ENCODE data around the gene ETV4. TPM values are rescaled to one million over a fixed set of nuclear protein-coding genes. Genes with fewer than 3 reads are reported as not detected.

Gene ETV4
- polyA plus RNA-seq, 2 of the 4 experiments (the other 2 are of a cell fraction): 18.5 to 39.1 TPM

- Histone ChIP-seq H3K4me3 (no peak overlapping the region), H3K9me3 (no peaks in the 10 kb centered on the region), H3K27ac (peak overlapping the region in 1 of 2 experiments; percentile 57; a peak in 3 of 6 replicates), H3K4me1 (peaks cover 29% of the 10 kb centered on the region), H3K4me2 (no peak overlapping the region)
- CTCF ChIA-PET: interaction anchor here (0.6 to 10.2 kb wide), 8 partner anchors 10 to 407 kb away, joined by 3 to 88 read pairs (median 6); no protein-coding TSS in a partner anchor
- DNase-seq (ENCODE audit: low read depth in 1 of 2, low spot score in 1 of 2): no peak
- FAIRE-seq: no peak
- POLR2A ChIA-PET: interaction anchor here (1.2 kb wide), 1 partner anchor 14 kb away, joined by 3 read pairs; no protein-coding TSS in a partner anchor
- 80% methylated on average over 7 of the region's 7 CpGs for WGBS (ENCODE audit: missing lambda C conversion rate)
- no peak for ATAC-seq
- TF ChIP-seq USF2 (IDR thresholded peaks at IDR 0.05) (no peak), GATA3 (IDR thresholded peaks at IDR 0.05; ENCODE audit: borderline replicate concordance) (no peak), ATOH8 (CRISPR knock-in tag; IDR thresholded peaks at IDR 0.05; ENCODE audit: low read depth) (no peak), EP300 (IDR thresholded peaks at IDR 0.05) (no peak), ZNF302 (CRISPR knock-in tag; IDR thresholded peaks at IDR 0.05) (no peak), JUNB (IDR thresholded peaks at IDR 0.05) (no peak), EHF (CRISPR knock-in tag; IDR thresholded peaks at IDR 0.05) (no peak)
Observed at GRCh38 chr17:43559161-43559816, 13.1 kb upstream of the ETV4 start.

GRCh38 chr17:43558805-43559160 is 12.6 kb upstream of the ETV4 start:
- POLR2A ChIA-PET: no interaction called here
- peaks cover 35% of the 10 kb centered on the region for H3K4me1 ChIP-seq

GRCh38 chr17:43556292-43556691 is 10.2 kb upstream of the ETV4 start:
- Histone ChIP-seq H3K9me3 (no peaks in the 10 kb centered on the region), H3K4me2 (peak overlapping the region; percentile 51), H3K4me3 (no peak overlapping the region), H3K4me1 (peaks cover 56% of the 10 kb centered on the region), H3K27ac (peak overlapping the region; percentile 64 to 85)
- 34% methylated on average over 5 of the region's 5 CpGs for WGBS (ENCODE audit: missing lambda C conversion rate)
- ATAC-seq (peak; percentile 67 to 91), FAIRE-seq (peak; percentile 99), DNase-seq (ENCODE audit: low read depth in 1 of 2, low spot score in 1 of 2) (peak; percentile 95 to 96)
- ChIA-PET POLR2A (interaction anchor here (1.4 kb wide), 1 partner anchor 10 kb away, joined by 4 read pairs; the partner anchor contains the start of gene ETV4), CTCF (interaction anchor here (1.0 to 5.6 kb wide), 6 partner anchors 12 to 204 kb away, joined by 3 to 21 read pairs (median 5); no protein-coding TSS in a partner anchor)
- no peak for TF ChIP-seq FOSL2 (IDR thresholded peaks at IDR 0.05)
- TF ChIP-seq FOSL2 (CRISPR knock-in tag; IDR thresholded peaks at IDR 0.05): peak; percentile 73
- TF ChIP-seq EP300 (IDR thresholded peaks at IDR 0.05): no peak
- TF ChIP-seq ZNF302 (CRISPR knock-in tag; IDR thresholded peaks at IDR 0.05): 0 out of 2 replicates have a peak, but pooled peaks have one; percentile 12
- no peak for TF ChIP-seq HEYL (CRISPR knock-in tag; IDR thresholded peaks at IDR 0.05)
- TF ChIP-seq ZFP36 (IDR thresholded peaks at IDR 0.05; ENCODE audit: borderline replicate concordance, partially characterized antibody): peak; percentile 27
- TF ChIP-seq HOXB13 (CRISPR knock-in tag; IDR thresholded peaks at IDR 0.05; ENCODE audit: low read depth): peak; percentile 82
- no peak for TF ChIP-seq RNF2 (IDR thresholded peaks at IDR 0.05; ENCODE audit: borderline replicate concordance, low read depth)
- no peak for TF ChIP-seq RFX5 (IDR thresholded peaks at IDR 0.05)
- TF ChIP-seq CHD4 (IDR thresholded peaks at IDR 0.05; ENCODE audit: borderline replicate concordance): no peak
- no peak for TF ChIP-seq POLR2A (IDR thresholded peaks at IDR 0.05; ENCODE audit: low read length)
- TF ChIP-seq GATA3 (IDR thresholded peaks at IDR 0.05; ENCODE audit: borderline replicate concordance): peak; percentile 40; the same call in 1 of the 2 replicates
- no peak for TF ChIP-seq TFCP2L1 (CRISPR knock-in tag; IDR thresholded peaks at IDR 0.05)
- TF ChIP-seq MAFK (IDR thresholded peaks at IDR 0.05; ENCODE audit: partially characterized antibody): peak; percentile 99
- TF ChIP-seq CEBPB (IDR thresholded peaks at IDR 0.05): peak in 1 of 2 experiments; percentile 56; a peak in 1 of 4 replicates
- no peak for TF ChIP-seq PHF8 (IDR thresholded peaks at IDR 0.05; ENCODE audit: borderline replicate concordance, low read depth)
- TF ChIP-seq PBX3 (IDR thresholded peaks at IDR 0.05): 0 out of 2 replicates have a peak, but pooled peaks have one; percentile 28
- no peak for TF ChIP-seq ESRRA (IDR thresholded peaks at IDR 0.05; ENCODE audit: borderline replicate concordance, low read length)
- TF ChIP-seq BHLHE40 (IDR thresholded peaks at IDR 0.05; ENCODE audit: low read depth, low read length): 0 out of 2 replicates have a peak, but pooled peaks have one; percentile 24
- TF ChIP-seq NFE2L2 (conservative IDR thresholded peaks at IDR 0.05; ENCODE audit: low read length): peak; percentile 95
- TF ChIP-seq MAX (IDR thresholded peaks at IDR 0.05): peak; percentile 73
- TF ChIP-seq RARB (CRISPR knock-in tag; IDR thresholded peaks at IDR 0.05): no peak

More at GRCh38 chr17:43558805-43559160, 12.6 kb upstream of the ETV4 start:
- Histone ChIP-seq H3K4me3 (no peak overlapping the region), H3K9me3 (no peaks in the 10 kb centered on the region), H3K4me2 (no peak overlapping the region), H3K27ac (peak overlapping the region in 1 of 2 experiments; percentile 71; a peak in 3 of 6 replicates)
- TF ChIP-seq SREBF2 (IDR thresholded peaks at IDR 0.05) (no peak), MYC (IDR thresholded peaks at IDR 0.05; ENCODE audit: borderline replicate concordance, low read length) (no peak), CHD4 (IDR thresholded peaks at IDR 0.05; ENCODE audit: borderline replicate concordance) (no peak), NR3C1 (IDR thresholded peaks at IDR 0.05) (no peak), HOXB13 (CRISPR knock-in tag; IDR thresholded peaks at IDR 0.05; ENCODE audit: low read depth) (no peak), ZFP36 (IDR thresholded peaks at IDR 0.05; ENCODE audit: borderline replicate concordance, partially characterized antibody) (no peak), ZNF302 (CRISPR knock-in tag; IDR thresholded peaks at IDR 0.05) (no peak), ZSCAN20 (CRISPR knock-in tag; IDR thresholded peaks at IDR 0.05) (no peak), CEBPB (IDR thresholded peaks at IDR 0.05) (no peak), POLR2AphosphoS2 (conservative IDR thresholded peaks at IDR 0.05; ENCODE audit: low read length) (no peak)
- CTCF ChIA-PET: interaction anchor here (0.6 to 10.2 kb wide), 8 partner anchors 11 to 408 kb away, joined by 3 to 88 read pairs (median 6); partner anchors contain the start of gene DHX8
- DNase-seq (ENCODE audit: low read depth in 1 of 2, low spot score in 1 of 2) (no peak), ATAC-seq (no peak), FAIRE-seq (no peak)
- WGBS (ENCODE audit: missing lambda C conversion rate): 76% methylated on average over 5 of the region's 5 CpGs
